IgD-negative memory B cell (primary cell): ENCODE measurements around the gene SLIT1. TPM values are rescaled to one million over a fixed set of nuclear protein-coding genes. Genes with fewer than 3 reads are reported as not detected.

Experiments
- H3K27ac Mint-ChIP-seq, 3 donors: one replicate each; pipeline ENCODE4 v1.8.0; 2020 to 2022; ENCODE audit warnings: mild to moderate bottlenecking in 3 of 3, mixed read lengths in 3 of 3, moderate library complexity in 1 of 3
- H3K27me3 Mint-ChIP-seq: one replicate; pipeline ENCODE4 v1.8.0; 2021; ENCODE audit warnings: mixed read lengths
- H3K36me3 Mint-ChIP-seq: one replicate; pipeline ENCODE4 v1.8.0; 2020; ENCODE audit warnings: mild to moderate bottlenecking, mixed read lengths
- H3K4me1 Mint-ChIP-seq, 3 donors: one replicate each; pipeline ENCODE4 v1.8.0; 2020 to 2022; ENCODE audit warnings: mixed read lengths in 3 of 3, mild to moderate bottlenecking in 1 of 3
- H3K4me3 Mint-ChIP-seq, 4 donors: one replicate each; pipeline ENCODE4 v1.8.0; 2020 to 2022; ENCODE audit warnings: mild to moderate bottlenecking in 4 of 4, mixed read lengths in 4 of 4, moderate library complexity in 3 of 4
- H3K9me3 Mint-ChIP-seq, 3 donors: one replicate each; pipeline ENCODE4 v1.8.0; 2020 to 2021; ENCODE audit warnings: mixed read lengths in 3 of 3, mild to moderate bottlenecking in 1 of 3
- polyA plus RNA-seq: library from polyadenylated mRNA; unstranded; fragments of 300-500 nt; fragmentation: Illumina TruSeq; gene quantifications from one replicate; pipeline ENCODE4 v1.2.3, GENCODE V29; 2021

SLIT1 gene
- polyA plus RNA-seq, 1 donor from 2014 or later: not detected

GRCh38 chr10:97150013-97150595, 35.7 kb downstream of the SLIT1 start:
- no peak overlapping the region for H3K27ac Mint-ChIP-seq
- peaks cover 0 to 2% (median 0%) of the 10 kb centered on the region in 3 donors for H3K4me1 Mint-ChIP-seq
- H3K36me3 Mint-ChIP-seq: no peaks in the 10 kb centered on the region
- peaks cover 10% of the 10 kb centered on the region for H3K27me3 Mint-ChIP-seq
- H3K9me3 Mint-ChIP-seq: no peaks in the 10 kb centered on the region
- H3K4me3 Mint-ChIP-seq: no peak overlapping the region

GRCh38 chr10:97149079-97149531, 36.7 kb downstream of the SLIT1 start:
- Mint-ChIP-seq H3K9me3 (no peaks in the 10 kb centered on the region), H3K4me3 (no peak overlapping the region), H3K27ac (no peak overlapping the region), H3K27me3 (peaks cover 10% of the 10 kb centered on the region), H3K4me1 (peaks cover 0 to 2% (median 0%) of the 10 kb centered on the region in 3 donors), H3K36me3 (no peaks in the 10 kb centered on the region)

- H3K4me3 Mint-ChIP-seq: no peak overlapping the region
- H3K27ac Mint-ChIP-seq: no peak overlapping the region
Observed at GRCh38 chr10:97144297-97144696, 41.5 kb downstream of the SLIT1 start.

GRCh38 chr10:97142834-97143233, 42.9 kb downstream of the SLIT1 start:
- Mint-ChIP-seq H3K27ac (no peak overlapping the region), H3K36me3 (no peaks in the 10 kb centered on the region), H3K4me1 (peaks cover 0 to 2% (median 0%) of the 10 kb centered on the region in 3 donors), H3K9me3 (peaks cover 0 to 1% (median 0%) of the 10 kb centered on the region in 3 donors), H3K27me3 (peaks cover 17% of the 10 kb centered on the region), H3K4me3 (no peak overlapping the region)

More at GRCh38 chr10:97144297-97144696, 41.5 kb downstream of the SLIT1 start:
- Mint-ChIP-seq H3K27me3 (peaks cover 14% of the 10 kb centered on the region), H3K4me1 (peaks cover 0 to 2% (median 0%) of the 10 kb centered on the region in 3 donors), H3K36me3 (no peaks in the 10 kb centered on the region), H3K9me3 (peaks cover 0 to 1% (median 0%) of the 10 kb centered on the region in 3 donors)

- Mint-ChIP-seq H3K27me3 (peaks cover 17% of the 10 kb centered on the region), H3K27ac (peak overlapping the region in 1 of 3 donors; percentile 40), H3K9me3 (peaks cover 0 to 1% (median 0%) of the 10 kb centered on the region in 3 donors), H3K4me1 (no peaks in the 10 kb centered on the region), H3K36me3 (no peaks in the 10 kb centered on the region), H3K4me3 (peak overlapping the region in 1 of 4 donors; percentile 57)
Observed at GRCh38 chr10:97140902-97141745, 44.6 kb downstream of the SLIT1 start.

- Mint-ChIP-seq H3K4me3 (no peak overlapping the region), H3K27ac (no peak overlapping the region), H3K4me1 (no peaks in the 10 kb centered on the region), H3K27me3 (peaks cover 17% of the 10 kb centered on the region), H3K36me3 (no peaks in the 10 kb centered on the region), H3K9me3 (peaks cover 0 to 1% (median 0%) of the 10 kb centered on the region in 3 donors)
Observed at GRCh38 chr10:97140049-97140846, 45.5 kb downstream of the SLIT1 start.

- no peak overlapping the region for H3K27ac Mint-ChIP-seq
- peaks cover 0 to 1% (median 0%) of the 10 kb centered on the region in 3 donors for H3K9me3 Mint-ChIP-seq
- no peak overlapping the region for H3K4me3 Mint-ChIP-seq
- H3K36me3 Mint-ChIP-seq: no peaks in the 10 kb centered on the region
- peaks cover 17% of the 10 kb centered on the region for H3K27me3 Mint-ChIP-seq
- H3K4me1 Mint-ChIP-seq: no peaks in the 10 kb centered on the region
Observed at GRCh38 chr10:97139651-97140048, 46.1 kb downstream of the SLIT1 start.

- no peaks in the 10 kb centered on the region for H3K36me3 Mint-ChIP-seq
- H3K27ac Mint-ChIP-seq: no peak overlapping the region
- H3K4me3 Mint-ChIP-seq: no peak overlapping the region
- peaks cover 0 to 1% (median 0%) of the 10 kb centered on the region in 3 donors for H3K9me3 Mint-ChIP-seq
- peaks cover 17% of the 10 kb centered on the region for H3K27me3 Mint-ChIP-seq
- no peaks in the 10 kb centered on the region for H3K4me1 Mint-ChIP-seq
Observed at GRCh38 chr10:97138846-97139245, 46.9 kb downstream of the SLIT1 start.

GRCh38 chr10:97138174-97138573, 47.6 kb downstream of the SLIT1 start:
- Mint-ChIP-seq H3K4me3 (no peak overlapping the region), H3K9me3 (peaks cover 0 to 1% (median 0%) of the 10 kb centered on the region in 3 donors), H3K4me1 (no peaks in the 10 kb centered on the region), H3K36me3 (no peaks in the 10 kb centered on the region), H3K27me3 (peaks cover 19% of the 10 kb centered on the region), H3K27ac (no peak overlapping the region)

- no peaks in the 10 kb centered on the region for H3K36me3 Mint-ChIP-seq
- no peak overlapping the region for H3K27ac Mint-ChIP-seq
- no peaks in the 10 kb centered on the region for H3K9me3 Mint-ChIP-seq
- H3K27me3 Mint-ChIP-seq: peaks cover 16% of the 10 kb centered on the region
- no peak overlapping the region for H3K4me3 Mint-ChIP-seq
- H3K4me1 Mint-ChIP-seq: no peaks in the 10 kb centered on the region
Observed at GRCh38 chr10:97136756-97137155, 49.0 kb downstream of the SLIT1 start.

GRCh38 chr10:97135464-97135863, 50.3 kb downstream of the SLIT1 start:
- Mint-ChIP-seq H3K9me3 (no peaks in the 10 kb centered on the region), H3K27me3 (peaks cover 11% of the 10 kb centered on the region), H3K4me3 (no peak overlapping the region), H3K27ac (no peak overlapping the region), H3K4me1 (no peaks in the 10 kb centered on the region), H3K36me3 (peaks cover 1% of the 10 kb centered on the region)

- Mint-ChIP-seq H3K9me3 (no peaks in the 10 kb centered on the region), H3K36me3 (peaks cover 1% of the 10 kb centered on the region), H3K27me3 (peaks cover 8% of the 10 kb centered on the region), H3K27ac (peak overlapping the region in 1 of 3 donors; percentile 63), H3K4me3 (no peak overlapping the region), H3K4me1 (no peaks in the 10 kb centered on the region)
Observed at GRCh38 chr10:97134983-97135382, 50.8 kb downstream of the SLIT1 start.

GRCh38 chr10:97134110-97134509, 51.6 kb downstream of the SLIT1 start:
- Mint-ChIP-seq H3K4me3 (no peak overlapping the region), H3K27me3 (peaks cover 7% of the 10 kb centered on the region), H3K9me3 (no peaks in the 10 kb centered on the region), H3K4me1 (no peaks in the 10 kb centered on the region), H3K27ac (no peak overlapping the region), H3K36me3 (peaks cover 1% of the 10 kb centered on the region)

- peaks cover 2% of the 10 kb centered on the region for H3K27me3 Mint-ChIP-seq
- H3K9me3 Mint-ChIP-seq: no peaks in the 10 kb centered on the region
- H3K4me1 Mint-ChIP-seq: no peaks in the 10 kb centered on the region
- H3K4me3 Mint-ChIP-seq: no peak overlapping the region
- H3K27ac Mint-ChIP-seq: no peak overlapping the region
- peaks cover 1% of the 10 kb centered on the region for H3K36me3 Mint-ChIP-seq
Observed at GRCh38 chr10:97132273-97132672, 53.5 kb downstream of the SLIT1 start.

GRCh38 chr10:97131666-97132065, 54.1 kb downstream of the SLIT1 start:
- H3K36me3 Mint-ChIP-seq: peaks cover 1% of the 10 kb centered on the region
- H3K9me3 Mint-ChIP-seq: no peaks in the 10 kb centered on the region
- peaks cover 2% of the 10 kb centered on the region for H3K27me3 Mint-ChIP-seq
- no peaks in the 10 kb centered on the region for H3K4me1 Mint-ChIP-seq
- H3K27ac Mint-ChIP-seq: peak overlapping the region in 1 of 3 donors; percentile 29
- H3K4me3 Mint-ChIP-seq: no peak overlapping the region
